OCI-LY7 (cell line): ENCODE results near the gene ZNF547.

ENCODE experiments used
- CTCF ChIP-seq: fragments of 200-600 bp; sonication (generic); conservative IDR thresholded peaks from 2 replicates; pipeline ENCODE4 v1.5.1; 2014; ENCODE audit warnings: mild to moderate bottlenecking, antibody characterized with exemption, low read length, moderate library complexity, mixed read lengths
- EZH2phosphoT487 ChIP-seq: fragments of 200-600 bp; sonication (generic); IDR thresholded peaks from 2 replicates; pipeline ENCODE4 v1.6.1; 2018; ENCODE audit warnings: low read depth, borderline replicate concordance, mild to moderate bottlenecking, mixed run types, antibody characterized with exemption, low read length, moderate library complexity, mixed read lengths

GRCh38 chr19:57366776-57367175 is 3.4 kb downstream of the ZNF547 start:
- TF ChIP-seq CTCF = no peak
- TF ChIP-seq EZH2phosphoT487 = no peak
